GM18907 (cell line): ENCODE results near the gene LNPEP.

Experiments
- ATAC-seq: cut with Tn5 transposase; IDR thresholded peaks from one replicate; pipeline ENCODE4 v1.9.1; 2021; ENCODE audit warnings: mild to moderate bottlenecking, moderate library complexity; ENCODE audit not compliant: unreplicated experiment

LNPEP gene

GRCh38 chr5:96957254-96958049 is 21.6 kb downstream of the LNPEP start:
- ATAC-seq, result peak; percentile 42

DNA sequence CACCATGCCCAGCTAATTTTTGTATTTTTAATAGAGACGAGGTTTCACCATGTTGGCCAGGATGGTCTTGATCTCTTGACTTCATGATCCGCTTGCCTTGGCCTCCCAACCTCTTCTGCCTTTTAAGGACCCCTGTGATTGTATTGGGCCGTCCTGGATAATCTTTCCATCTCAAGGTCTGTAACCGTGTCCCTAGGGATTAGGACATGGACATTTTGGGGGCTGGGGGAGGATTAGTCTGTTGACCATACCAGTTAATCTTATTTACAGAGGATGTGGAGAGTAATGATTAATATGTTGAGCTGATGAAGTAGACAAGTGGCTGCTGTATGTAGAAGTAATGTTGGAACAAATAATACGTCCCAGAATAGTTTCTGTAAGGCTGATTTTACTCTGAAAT is 23.1 kb downstream of the LNPEP start:
- ATAC-seq, result no peak

DNA sequence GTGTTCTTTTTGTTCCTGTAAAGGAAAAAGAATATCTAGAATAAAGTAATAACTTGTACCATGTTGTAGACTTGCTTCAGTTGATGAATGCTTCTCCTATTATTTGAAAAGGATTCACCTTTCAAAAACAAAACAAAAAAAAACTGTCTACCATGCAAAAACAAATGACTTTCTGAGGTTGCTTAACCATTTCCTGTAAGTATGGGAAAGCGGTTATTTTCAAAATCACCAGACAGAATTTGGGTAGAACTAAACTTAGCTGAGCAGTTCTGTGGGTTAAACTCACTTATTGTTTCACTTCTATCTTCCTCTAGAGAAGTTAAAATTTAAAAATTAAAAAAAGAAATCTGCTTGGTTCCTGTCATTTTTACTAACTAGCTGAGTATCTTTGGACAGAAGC is 25.2 kb downstream of the LNPEP start:
- ATAC-seq, result peak; percentile 63

- ATAC-seq, result no peak
Measured at GRCh38 chr5:96962540-96962991, 26.7 kb downstream of the LNPEP start.

DNA sequence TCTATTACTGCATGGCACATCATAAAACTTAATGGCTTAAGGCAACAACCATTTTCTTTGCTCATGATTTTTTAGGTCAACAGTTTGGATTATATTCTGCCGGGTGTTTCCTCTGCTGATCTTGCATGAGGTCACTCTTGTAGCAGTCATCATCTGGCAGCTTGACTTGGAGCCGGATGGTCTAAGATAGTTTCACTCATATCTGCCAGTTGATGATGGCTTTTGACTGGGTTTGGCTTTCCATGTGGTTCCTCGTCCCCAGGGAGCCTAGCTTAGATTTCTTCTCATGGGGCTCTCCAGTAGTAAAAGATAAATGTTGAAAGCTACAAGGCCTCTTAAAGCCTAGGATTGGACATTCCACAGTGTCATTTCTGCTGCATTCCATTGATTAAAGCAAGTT is 27.4 kb downstream of the LNPEP start:
- peak; percentile 65 for ATAC-seq

DNA sequence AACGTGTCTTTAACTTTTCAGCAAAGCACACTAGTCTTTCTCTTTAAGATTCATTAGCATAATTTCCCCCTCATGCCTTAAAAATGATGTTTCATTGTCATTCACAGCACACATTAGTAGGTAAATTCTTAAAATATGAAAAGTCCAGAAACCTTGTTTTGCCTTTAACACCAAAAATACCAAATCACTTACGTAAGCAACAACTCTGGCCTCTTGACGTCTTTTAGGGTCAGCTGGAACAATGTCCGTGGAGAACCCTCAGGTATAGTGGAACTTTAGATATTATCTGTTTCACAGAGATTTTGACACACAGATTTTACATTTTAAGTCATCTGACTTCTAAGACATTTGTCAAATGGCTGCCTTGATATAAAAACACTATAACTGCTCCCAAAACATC is 30.9 kb downstream of the LNPEP start:
- ATAC-seq, result no peak

GRCh38 chr5:96967400-96967799 is 31.5 kb downstream of the LNPEP start:
- no peak for ATAC-seq

DNA sequence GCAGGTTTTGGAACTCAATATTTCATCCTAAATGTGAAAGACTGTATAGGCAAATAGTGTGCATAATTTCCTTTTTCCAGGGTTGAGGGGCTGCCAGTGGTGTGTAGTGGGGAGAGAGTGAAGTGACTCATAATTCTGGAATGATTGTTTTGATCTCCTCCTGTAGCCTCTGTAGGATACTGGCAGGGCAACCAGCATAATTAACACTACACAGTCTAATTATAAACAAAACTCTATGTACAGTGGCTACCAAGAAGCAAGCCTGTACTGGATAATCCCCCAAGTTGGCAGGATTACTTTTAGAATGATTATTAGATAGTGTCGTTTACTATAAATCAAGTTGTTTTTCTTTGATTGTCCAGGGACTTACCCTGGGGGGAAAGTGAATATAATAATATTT is 32.2 kb downstream of the LNPEP start:
- no peak for ATAC-seq

DNA sequence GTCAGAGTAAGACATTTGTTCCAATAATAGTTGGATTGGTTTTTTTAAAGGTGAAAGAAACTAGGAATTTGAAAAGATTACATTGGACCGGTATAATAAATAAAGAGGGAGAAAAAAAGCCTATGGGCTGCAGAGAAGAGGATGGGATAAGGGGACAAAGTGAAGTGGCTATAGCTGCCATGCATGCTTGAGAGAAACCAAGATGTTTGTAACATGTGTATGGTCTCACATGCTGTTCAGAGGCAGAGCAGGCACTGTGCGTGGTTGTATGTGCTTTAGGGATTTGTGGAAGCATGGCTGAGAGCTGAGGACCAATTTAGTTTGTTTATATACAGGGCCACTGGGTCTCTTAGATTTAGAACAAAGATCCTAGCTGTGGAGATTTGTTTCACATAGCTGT is 32.7 kb downstream of the LNPEP start:
- ATAC-seq, result no peak

GRCh38 chr5:96969366-96969765 is 33.5 kb downstream of the LNPEP start:
- no peak for ATAC-seq

DNA sequence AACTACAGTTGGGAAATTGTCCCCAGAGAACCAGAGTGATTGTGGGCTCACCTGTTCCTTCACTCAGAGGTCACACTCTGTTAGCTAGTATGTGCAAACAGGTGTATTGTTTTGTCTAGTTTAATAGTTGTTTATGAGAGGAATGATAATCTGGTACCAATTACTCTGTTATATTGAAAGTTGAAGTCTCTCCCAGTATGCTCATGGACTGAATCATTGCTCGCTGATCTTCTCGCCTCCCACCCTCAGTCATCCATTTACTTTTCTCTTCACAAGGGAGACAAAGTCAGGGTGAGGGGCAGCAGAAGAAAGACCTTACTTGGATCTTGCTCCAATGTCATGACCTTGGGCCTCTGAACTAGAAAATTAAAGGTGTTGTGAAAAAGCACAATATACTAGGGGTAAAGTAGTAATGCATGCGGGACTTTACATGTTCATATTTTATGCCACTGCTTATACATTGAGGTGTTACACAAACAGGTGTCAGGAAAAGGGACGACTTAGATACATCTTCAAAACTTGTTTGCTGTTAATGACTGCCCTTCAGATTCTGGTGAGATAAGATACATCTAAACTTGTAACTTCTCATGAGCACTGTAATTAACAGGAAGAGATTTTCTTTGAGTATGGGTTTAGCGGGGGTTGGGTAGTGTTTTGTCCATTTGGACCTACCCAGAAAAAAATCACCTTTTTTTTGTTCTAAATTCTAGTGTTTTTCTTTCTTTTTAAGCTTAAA is 36.9 kb downstream of the LNPEP start:
- ATAC-seq, result no peak

DNA sequence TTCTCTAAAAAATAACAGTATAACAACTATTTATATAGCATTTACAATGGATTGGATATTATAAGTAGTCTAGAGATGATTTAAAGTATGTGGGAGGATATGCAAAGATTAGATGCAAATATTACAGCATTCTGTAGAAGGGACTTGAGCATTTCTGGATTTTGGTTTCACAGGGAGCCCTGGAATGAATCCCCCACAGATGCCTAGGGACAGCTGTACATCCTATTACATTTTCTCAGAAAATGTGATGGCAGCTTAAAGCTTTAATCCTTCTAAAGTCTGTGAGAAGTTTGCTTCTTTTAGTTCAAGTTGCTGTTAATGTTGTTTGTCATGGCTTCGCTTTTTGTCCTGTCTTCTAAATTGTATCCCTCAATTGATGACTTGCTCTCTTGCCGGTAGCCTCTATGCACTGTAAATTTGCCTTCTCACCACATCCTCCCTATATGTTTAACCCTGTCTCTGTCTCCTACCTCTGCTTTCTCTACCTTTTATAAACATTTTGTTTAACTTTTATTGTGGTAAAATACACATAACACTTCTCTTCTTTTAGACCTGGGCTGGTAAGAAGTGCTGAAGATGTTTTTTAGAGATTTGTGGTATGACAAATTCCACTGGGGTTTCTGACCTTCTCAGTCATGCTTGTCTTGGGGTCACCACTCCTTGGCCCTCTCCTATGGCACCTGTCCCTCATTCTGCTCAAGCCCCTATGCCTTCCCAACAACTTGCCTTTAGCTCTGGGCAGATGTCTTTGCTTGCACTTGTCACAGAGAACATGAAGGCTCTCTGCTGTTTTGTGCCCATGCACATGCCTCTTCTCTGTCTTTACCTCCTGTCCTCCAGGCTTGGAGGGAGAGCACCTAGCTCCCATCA is 37.9 kb downstream of the LNPEP start:
- no peak for ATAC-seq

- no peak for ATAC-seq
Measured at GRCh38 chr5:96975656-96976055, 39.8 kb downstream of the LNPEP start.

- no peak for ATAC-seq
Measured at GRCh38 chr5:96977228-96977627, 41.3 kb downstream of the LNPEP start.

GRCh38 chr5:96978812-96979449 is 43.1 kb downstream of the LNPEP start:
- no peak for ATAC-seq

DNA sequence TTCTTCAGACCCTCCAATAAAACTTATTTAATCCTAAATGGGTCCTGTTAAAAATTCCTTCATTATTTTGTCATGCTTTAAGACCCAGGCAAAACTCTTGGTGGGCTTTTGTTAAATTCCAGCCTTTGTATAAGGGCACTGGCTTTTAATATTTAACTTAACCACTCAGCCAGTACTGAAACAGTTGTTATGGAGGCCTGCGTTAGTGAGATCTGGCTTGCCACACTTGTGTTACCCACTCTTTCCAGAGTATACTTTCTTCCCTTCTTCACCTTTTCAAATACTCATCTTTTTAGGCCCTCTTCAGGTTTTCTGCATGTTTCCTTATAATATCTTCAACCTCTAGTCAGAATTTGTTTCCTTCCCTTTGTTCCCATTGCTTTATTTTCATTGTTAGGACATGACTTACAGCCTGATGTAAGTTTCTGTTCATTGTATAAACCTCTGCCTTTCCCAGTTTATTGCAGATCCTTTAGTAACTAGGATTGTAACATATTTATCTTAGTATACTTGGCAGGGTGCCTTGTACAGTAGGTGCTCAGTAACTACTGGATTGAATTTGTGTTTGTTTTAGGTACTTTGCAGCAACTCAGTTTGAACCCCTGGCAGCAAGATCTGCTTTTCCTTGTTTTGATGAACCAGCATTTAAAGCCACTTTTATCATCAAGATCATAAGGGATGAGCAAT is 48.8 kb downstream of the LNPEP start:
- no peak for ATAC-seq

DNA sequence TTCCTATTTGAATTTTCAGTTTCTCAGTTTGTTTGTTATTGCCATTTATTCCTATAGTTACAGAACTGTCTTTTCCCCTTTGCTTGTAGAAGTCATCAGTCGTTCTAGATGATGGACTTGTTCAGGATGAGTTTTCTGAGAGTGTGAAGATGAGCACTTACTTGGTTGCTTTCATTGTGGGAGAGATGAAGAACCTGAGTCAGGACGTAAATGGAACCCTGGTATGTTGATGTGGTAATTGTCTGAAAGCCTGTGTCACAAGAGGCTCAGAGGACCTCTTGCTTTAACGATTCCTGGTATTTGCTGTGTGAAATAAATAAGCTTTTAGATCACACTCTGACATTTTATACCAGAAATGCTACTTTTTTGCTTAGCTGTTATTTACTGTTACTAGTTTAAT is 50.6 kb downstream of the LNPEP start:
- no peak for ATAC-seq

GRCh38 chr5:96990102-96990501 is 54.2 kb downstream of the LNPEP start:
- ATAC-seq, result no peak

GRCh38 chr5:96991708-96992107 is 55.8 kb downstream of the LNPEP start:
- no peak for ATAC-seq

DNA sequence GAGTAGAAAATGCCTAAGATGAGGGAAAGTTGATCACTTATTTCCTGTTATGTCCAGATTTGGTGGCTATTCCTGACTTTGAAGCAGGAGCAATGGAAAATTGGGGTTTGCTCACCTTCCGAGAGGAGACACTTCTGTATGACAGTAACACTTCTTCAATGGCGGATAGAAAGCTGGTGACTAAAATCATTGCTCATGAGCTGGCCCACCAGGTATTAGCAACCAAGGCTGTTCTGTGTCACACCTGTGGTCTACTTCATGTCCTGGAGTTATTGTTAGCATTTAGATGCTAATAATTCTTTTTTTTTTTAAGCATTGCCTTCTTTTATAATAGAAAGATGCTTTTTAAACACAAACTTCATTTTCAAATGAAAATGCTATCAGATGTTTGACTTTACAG is 57.9 kb downstream of the LNPEP start:
- ATAC-seq, result no peak
